Psoas muscle (tissue), 8 donors: Measurements from ENCODE around the gene EXOC2. TPM values are rescaled to one million over a fixed set of nuclear protein-coding genes. Genes with fewer than 3 reads are reported as not detected.

Source experiments
- ATAC-seq, 4 donors: fragments of 200-7000 bp; cut with Tn5 transposase; one replicate each; pipeline ENCODE4 v1.9.1; 2020; ENCODE audit warnings: moderate library complexity in 3 of 4, mild to moderate bottlenecking in 2 of 4
- DNase-seq, 2 donors: peaks; one replicate each; pipeline ENCODE4 v3.0.0-alpha.2; 2020
- H3K27ac ChIP-seq: fragments of 200-600 bp; one replicate; pipeline ENCODE4 v1.8.0; 2022
- H3K27me3 ChIP-seq, 3 donors: fragments of 200-600 bp in 1 of 3; one replicate each; pipeline versions ENCODE4 v1.6.1 to v1.8.0; 2013 to 2022; ENCODE audit warnings: low read length in 2 of 3, mild to moderate bottlenecking in 2 of 3, moderate library complexity in 1 of 3; ENCODE audit not compliant: insufficient read depth in 3 of 3
- H3K36me3 ChIP-seq, 2 donors: fragments of 200-600 bp in 1 of 2; one replicate each; pipeline versions ENCODE4 v1.6.1 to v1.8.0; 2013 to 2022; ENCODE audit warnings: low read depth in 1 of 2, mild to moderate bottlenecking in 1 of 2, moderate library complexity in 1 of 2; ENCODE audit not compliant: insufficient read depth in 1 of 2
- H3K4me1 ChIP-seq: fragments of 200-600 bp; one replicate; pipeline ENCODE4 v1.8.0; 2022
- H3K4me3 ChIP-seq: fragments of 200-600 bp; one replicate; pipeline ENCODE4 v1.8.0; 2022; ENCODE audit warnings: mild to moderate bottlenecking
- H3K9me3 ChIP-seq: fragments of 200-600 bp; one replicate; pipeline ENCODE4 v1.8.0; 2022
- CTCF ChIP-seq: fragments of 200-600 bp; IDR thresholded peaks from one replicate; pipeline ENCODE4 v1.8.0; 2022; ENCODE audit warnings: antibody characterized with exemption
- WGBS, 3 donors: extraction: QIAGEN DNeasy Blood & Tissue Kit; methylation state at CpG; one replicate each; pipeline versions ENCODE4 v1.1.6 to v1.1.7; 2013; 5-methylcytosine and 5-hydroxymethylcytosine counted together
- intact Hi-C, 2 donors: fragments of 100-400 bp; cut with DNase I; formaldehyde crosslinking; loops; one replicate each; pipeline versions ENCODE4 v1.11.0 to v1.14.2; 2022
- polyA plus RNA-seq, 3 donors: library from polyadenylated mRNA; stranded (reverse); fragments of 200-250 nt; gene quantifications; one replicate each; pipeline ENCODE4 v1.2.3, GENCODE V29; 2013
- total RNA-seq, 4 donors: library from RNA; stranded (reverse); fragmentation: NEBNext Ultra II Directional in 2 of 4; extraction: Animal tissue kit (Norgen Biotek cat#: 25700) in 2 of 4; gene quantifications; one replicate each; pipeline versions ENCODE4 v1.2.1 to v1.2.4, GENCODE V29; 2021 to 2023
- donor health status: healthy with polysubstance abuse.
- donor health status: DM: no; HTN: no; CAD: no; lungs with moderate emphysema.
- donor health status: Bipolar disorder and iron deficiency.
- donor health status: healthy.
- donor health status: DM: yes; HTN: yes; CAD: no.
- donor health status: DM: no; HTN: no; CAD: no.
- donor health status: DM: no; HTN: no; CAD: no.
- donor health status: DM: yes; HTN: yes; CAD: no.

Gene EXOC2
- total and polyA plus RNA-seq, 7 donors: 5.7 to 15.9 (median 8.0) TPM

- ATAC-seq: no peak
- Histone ChIP-seq H3K4me1 (no peaks in the 10 kb centered on the region), H3K9me3 (no peaks in the 10 kb centered on the region), H3K4me3 (no peak overlapping the region), H3K27me3 (no peaks in the 10 kb centered on the region), H3K27ac (no peak overlapping the region), H3K36me3 (peaks cover 0 to 26% of the 10 kb centered on the region in 2 donors)
- DNase-seq: no peak
- intact Hi-C loops: no loop called here
- no peak for TF ChIP-seq CTCF
- WGBS, 3 donors: 97 to 98% (median 97%) methylated on average over 6 of the region's 6 CpGs
Observed at GRCh38 chr6:603265-603664, 89.7 kb downstream of the EXOC2 start.

GRCh38 chr6:599576-600448, 93.1 kb downstream of the EXOC2 start:
- no peak for ATAC-seq
- WGBS, 3 donors: 95 to 96% (median 95%) methylated on average over 7 of the region's 7 CpGs
- no peak overlapping the region for H3K27ac ChIP-seq

GRCh38 chr6:593907-594212, 99.1 kb downstream of the EXOC2 start:
- peaks cover 0 to 45% of the 10 kb centered on the region in 2 donors for H3K36me3 ChIP-seq
- no peak overlapping the region for H3K27ac ChIP-seq
- 66 to 81% (median 81%) methylated on average over 2 of the region's 2 CpGs for WGBS, 3 donors
- H3K9me3 ChIP-seq: no peaks in the 10 kb centered on the region
- intact Hi-C loops: loop anchor here (2.0 to 5.0 kb wide), 4 partner anchors 203 to 803 kb away; no protein-coding TSS in a partner anchor
- no peaks in the 10 kb centered on the region for H3K27me3 ChIP-seq
- TF ChIP-seq CTCF: no peak
- no peak overlapping the region for H3K4me3 ChIP-seq
- ATAC-seq: peak in 1 of 4 donors; percentile 21
- no peak for DNase-seq
- no peaks in the 10 kb centered on the region for H3K4me1 ChIP-seq

More at GRCh38 chr6:599576-600448, 93.1 kb downstream of the EXOC2 start:
- Histone ChIP-seq H3K27me3 (no peaks in the 10 kb centered on the region), H3K36me3 (peaks cover 0 to 37% of the 10 kb centered on the region in 2 donors), H3K9me3 (no peaks in the 10 kb centered on the region), H3K4me3 (no peak overlapping the region), H3K4me1 (no peaks in the 10 kb centered on the region)
- DNase-seq: no peak
- intact Hi-C loops: loop anchor here in 1 of 2 donors (5.0 kb wide), 1 partner anchor 122 kb away; no protein-coding TSS in a partner anchor
- TF ChIP-seq CTCF: no peak

- ATAC-seq (peak; percentile 64 to 82 (median 66)), DNase-seq (no peak)
- Histone ChIP-seq H3K4me1 (no peaks in the 10 kb centered on the region), H3K4me3 (no peak overlapping the region), H3K27ac (no peak overlapping the region), H3K36me3 (peaks cover 0 to 44% of the 10 kb centered on the region in 2 donors), H3K27me3 (no peaks in the 10 kb centered on the region), H3K9me3 (no peaks in the 10 kb centered on the region)
- WGBS, 3 donors: 4 to 9% (median 7%) methylated on average over 5 of the region's 5 CpGs
- intact Hi-C loops: loop anchor here (2.0 to 5.0 kb wide), 4 partner anchors 204 to 804 kb away; no protein-coding TSS in a partner anchor
- TF ChIP-seq CTCF: peak; percentile 80
Observed at GRCh38 chr6:593139-593906, 99.6 kb downstream of the EXOC2 start.
